ENCODE measurements around the gene TMEFF2. TPM values are rescaled to one million over a fixed set of nuclear protein-coding genes. Genes with fewer than 3 reads are reported as not detected.

Gene TMEFF2
- polyA plus RNA-seq, 1 of the 3 experiments (the other 2 are of a cell fraction): 5.4 TPM

- 77% methylated on average over 1 of the region's 1 CpG for whole genome bisulfite sequencing (ENCODE audit: low lambda C conversion rate)
- Histone ChIP-seq H3K79me2 (ENCODE audit: insufficient read depth) (no peaks in the 10 kb centered on the region), H3K36me3 (replicated peaks in 1 of 2; ENCODE audit: control insufficient read depth in 1 of 2, insufficient read depth in 2 of 2, low read length in 1 of 2) (no peaks in the 10 kb centered on the region), H3K9me2 (no peaks in the 10 kb centered on the region), H3K9me3 (no peaks in the 10 kb centered on the region), H3K4me1 (ENCODE audit: control insufficient read depth in 1 of 2, insufficient read depth in 2 of 2, low read depth in 1 of 2, low read length in 1 of 2) (peaks cover 0 to 11% of the 10 kb centered on the region in 2 experiments; a peak in 2 of 4 replicates), H3K9ac (no peak overlapping the region), H3K27me3 (ENCODE audit: insufficient read depth) (no peaks in the 10 kb centered on the region), H3F3A (replicated peaks; ENCODE audit: insufficient read depth) (no peaks in the 10 kb centered on the region), H3K4me3 (ENCODE audit: low read depth in 2 of 2, low read length in 1 of 2) (no peak overlapping the region), H3K4me2 (no peak overlapping the region), H2AFZ (ENCODE audit: low read depth) (no peak overlapping the region), H3K27ac (ENCODE audit: low read depth in 2 of 2, low read length in 1 of 2) (no peak overlapping the region), H4K20me1 (ENCODE audit: insufficient read depth) (no peaks in the 10 kb centered on the region)
- no peak for DNase-seq
- ChIA-PET CTCF (no interaction called here), POLR2A (no interaction called here)
- TF ChIP-seq RAD21 (IDR thresholded peaks at IDR 0.05; ENCODE audit: low read length) (no peak), CHD2 (IDR thresholded peaks at IDR 0.05; ENCODE audit: low read length, partially characterized antibody) (no peak), RCOR1 (IDR thresholded peaks at IDR 0.05; ENCODE audit: low read length) (no peak), GABPA (IDR thresholded peaks at IDR 0.05; ENCODE audit: low read depth) (no peak), FOSL2 (IDR thresholded peaks at IDR 0.05; ENCODE audit: borderline replicate concordance, low read depth) (no peak), EP300 (IDR thresholded peaks at IDR 0.05; ENCODE audit: borderline replicate concordance in 1 of 2, low read depth in 1 of 2, low read length in 1 of 2) (no peak), YY1 (IDR thresholded peaks at IDR 0.05; ENCODE audit: low read depth) (no peak), FOXM1 (IDR thresholded peaks at IDR 0.05; ENCODE audit: low read depth) (no peak), SIN3A (IDR thresholded peaks at IDR 0.05; ENCODE audit: borderline replicate concordance, low read depth, low read length) (no peak), RXRA (IDR thresholded peaks at IDR 0.05; ENCODE audit: borderline replicate concordance, low read depth) (no peak)
These were observed 277.9 kb downstream of the TMEFF2 start for GRCh38 chr2:191916826-191917225.

- CTCF ChIA-PET: no interaction called here
These were observed 279.0 kb downstream of the TMEFF2 start for GRCh38 chr2:191915750-191916149.

More at GRCh38 chr2:191915750-191916149, 279.0 kb downstream of the TMEFF2 start:
- Histone ChIP-seq H3K27me3 (ENCODE audit: insufficient read depth) (no peaks in the 10 kb centered on the region), H3K4me2 (no peak overlapping the region), H3K27ac (ENCODE audit: low read depth in 2 of 2, low read length in 1 of 2) (no peak overlapping the region), H3K9me3 (no peaks in the 10 kb centered on the region), H4K20me1 (ENCODE audit: insufficient read depth) (no peaks in the 10 kb centered on the region), H3K4me3 (ENCODE audit: low read depth in 2 of 2, low read length in 1 of 2) (no peak overlapping the region), H3K36me3 (replicated peaks in 1 of 2; ENCODE audit: control insufficient read depth in 1 of 2, insufficient read depth in 2 of 2, low read length in 1 of 2) (no peaks in the 10 kb centered on the region), H3K9ac (no peak overlapping the region), H3K79me2 (ENCODE audit: insufficient read depth) (no peaks in the 10 kb centered on the region), H3F3A (replicated peaks; ENCODE audit: insufficient read depth) (peaks cover 5% of the 10 kb centered on the region), H3K9me2 (no peaks in the 10 kb centered on the region), H3K4me1 (ENCODE audit: control insufficient read depth in 1 of 2, insufficient read depth in 2 of 2, low read depth in 1 of 2, low read length in 1 of 2) (peaks cover 5 to 11% of the 10 kb centered on the region in 2 experiments; a peak in 3 of 4 replicates), H2AFZ (ENCODE audit: low read depth) (no peak overlapping the region)
- POLR2A ChIA-PET: no interaction called here
- 86% methylated on average over 2 of the region's 2 CpGs for WGBS (ENCODE audit: low lambda C conversion rate)
- no peak for TF ChIP-seq GABPA (IDR thresholded peaks at IDR 0.05; ENCODE audit: low read depth)
- TF ChIP-seq CHD2 (IDR thresholded peaks at IDR 0.05; ENCODE audit: low read length, partially characterized antibody): no peak
- no peak for TF ChIP-seq SIN3A (IDR thresholded peaks at IDR 0.05; ENCODE audit: borderline replicate concordance, low read depth, low read length)
- no peak for TF ChIP-seq FOSL2 (IDR thresholded peaks at IDR 0.05; ENCODE audit: borderline replicate concordance, low read depth)
- TF ChIP-seq TAF1 (IDR thresholded peaks at IDR 0.05; ENCODE audit: borderline replicate concordance, low read depth, low read length): no peak
- no peak for TF ChIP-seq EZH2phosphoT487 (IDR thresholded peaks at IDR 0.05; ENCODE audit: borderline replicate concordance, low read depth)
- TF ChIP-seq ZBTB33 (IDR thresholded peaks at IDR 0.05; ENCODE audit: borderline replicate concordance, low read depth): no peak
- TF ChIP-seq MEF2A (IDR thresholded peaks at IDR 0.05; ENCODE audit: borderline replicate concordance, low read depth): no peak
- TF ChIP-seq FOXM1 (IDR thresholded peaks at IDR 0.05; ENCODE audit: low read depth): no peak
- TF ChIP-seq GATA2 (CRISPR knock-in tag; IDR thresholded peaks at IDR 0.05): no peak
- TF ChIP-seq RXRA (IDR thresholded peaks at IDR 0.05; ENCODE audit: borderline replicate concordance, low read depth): no peak
- TF ChIP-seq NRF1 (IDR thresholded peaks at IDR 0.05; ENCODE audit: low read depth, low read length): no peak
- no peak for TF ChIP-seq JUND (IDR thresholded peaks at IDR 0.05)
- no peak for TF ChIP-seq USF1 (IDR thresholded peaks at IDR 0.05; ENCODE audit: borderline replicate concordance, low read depth)
- no peak for TF ChIP-seq NFIC (IDR thresholded peaks at IDR 0.05; ENCODE audit: borderline replicate concordance)
- DNase-seq: no peak
